Body of pancreas (tissue), 4 donors: Measurements from ENCODE around the gene SAXO2.
"Not testable (repeated sequence)": the region's sequence is repeated elsewhere in the genome, so short reads cannot be mapped to it uniquely, and the experiment has no call there.

Experiments used
- POLR2A ChIP-seq, 3 donors: fragments of 450-650 bp; IDR thresholded peaks; one replicate each; pipeline ENCODE4 v1.6.1; 2016; ENCODE audit warnings: antibody characterized with exemption in 3 of 3, mild to moderate bottlenecking in 2 of 3
- TF ChIP-seq, protein P1 (sequence below), 7 experiments: fragments of 450-650 bp in 4 of 7; fragments of 200-600 bp in 3 of 7; sonication (generic) in 3 of 7; IDR thresholded peaks; one replicate each; pipeline ENCODE4 v1.5.1; 2016 to 2019; ENCODE audit warnings: antibody characterized with exemption in 7 of 7

DNA sequence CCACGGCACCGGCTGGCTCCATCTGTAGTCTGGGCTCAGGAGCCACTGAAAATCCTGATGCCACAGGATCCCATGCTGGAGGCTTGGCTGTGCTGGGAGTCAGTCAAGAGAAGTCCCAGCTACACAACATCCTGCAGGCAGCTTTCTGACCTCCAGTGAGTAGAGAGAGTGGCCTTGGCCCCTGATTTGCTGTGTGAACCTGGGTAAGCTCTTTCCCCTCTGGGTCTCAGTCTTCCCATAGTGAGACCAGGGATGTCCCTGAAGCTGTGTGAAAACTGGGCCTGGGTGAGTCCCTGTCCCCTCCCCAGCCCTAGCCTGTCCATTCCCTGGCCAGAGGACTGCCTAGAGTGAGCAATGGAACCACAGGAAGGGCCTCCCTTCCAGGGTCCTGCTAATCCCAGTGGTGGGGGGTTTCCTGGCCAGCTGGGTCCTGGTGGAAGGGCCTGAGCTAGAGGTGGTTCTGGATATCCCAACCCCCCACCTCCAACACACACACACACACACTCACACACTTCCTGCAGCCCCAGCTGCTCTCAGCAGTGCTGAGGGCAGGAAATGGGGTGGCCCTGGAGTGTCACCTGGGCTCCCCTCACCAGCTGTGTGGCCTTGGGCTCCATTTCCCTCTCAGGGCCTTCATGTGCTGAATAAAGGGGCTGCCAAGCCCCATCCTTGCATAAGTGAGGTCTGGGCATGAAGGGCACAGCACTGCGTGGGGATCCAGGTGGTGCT is 69.1 kb downstream of the SAXO2 start:
- not testable (repeated sequence) for TF ChIP-seq POLR2A (IDR thresholded peaks at IDR 0.05)
- TF ChIP-seq, protein P1, sequence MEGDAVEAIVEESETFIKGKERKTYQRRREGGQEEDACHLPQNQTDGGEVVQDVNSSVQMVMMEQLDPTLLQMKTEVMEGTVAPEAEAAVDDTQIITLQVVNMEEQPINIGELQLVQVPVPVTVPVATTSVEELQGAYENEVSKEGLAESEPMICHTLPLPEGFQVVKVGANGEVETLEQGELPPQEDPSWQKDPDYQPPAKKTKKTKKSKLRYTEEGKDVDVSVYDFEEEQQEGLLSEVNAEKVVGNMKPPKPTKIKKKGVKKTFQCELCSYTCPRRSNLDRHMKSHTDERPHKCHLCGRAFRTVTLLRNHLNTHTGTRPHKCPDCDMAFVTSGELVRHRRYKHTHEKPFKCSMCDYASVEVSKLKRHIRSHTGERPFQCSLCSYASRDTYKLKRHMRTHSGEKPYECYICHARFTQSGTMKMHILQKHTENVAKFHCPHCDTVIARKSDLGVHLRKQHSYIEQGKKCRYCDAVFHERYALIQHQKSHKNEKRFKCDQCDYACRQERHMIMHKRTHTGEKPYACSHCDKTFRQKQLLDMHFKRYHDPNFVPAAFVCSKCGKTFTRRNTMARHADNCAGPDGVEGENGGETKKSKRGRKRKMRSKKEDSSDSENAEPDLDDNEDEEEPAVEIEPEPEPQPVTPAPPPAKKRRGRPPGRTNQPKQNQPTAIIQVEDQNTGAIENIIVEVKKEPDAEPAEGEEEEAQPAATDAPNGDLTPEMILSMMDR (IDR thresholded peaks at IDR 0.05), result not testable (repeated sequence)
